Measurements from ENCODE around the gene VWA2.

VWA2 gene

GRCh38 chr10:114246679-114247305 is 7.7 kb downstream of the VWA2 start:
- DNase-seq: no peak

- DNase-seq: no peak
Observed at GRCh38 chr10:114250236-114250635, 11.2 kb downstream of the VWA2 start.

- no peak for DNase-seq
Observed at GRCh38 chr10:114250716-114251115, 11.7 kb downstream of the VWA2 start.

- DNase-seq: no peak
Observed at GRCh38 chr10:114252092-114252491, 13.0 kb downstream of the VWA2 start.

- DNase-seq: no peak
Observed at GRCh38 chr10:114252883-114253282, 13.8 kb downstream of the VWA2 start.

GRCh38 chr10:114255227-114255626 is 16.2 kb downstream of the VWA2 start:
- DNase-seq: no peak

- DNase-seq: no peak
Observed at GRCh38 chr10:114256008-114256765, 17.1 kb downstream of the VWA2 start.

GRCh38 chr10:114256822-114257221 is 17.8 kb downstream of the VWA2 start:
- DNase-seq: no peak

GRCh38 chr10:114257498-114257897 is 18.4 kb downstream of the VWA2 start:
- DNase-seq: no peak

GRCh38 chr10:114258274-114258840 is 19.3 kb downstream of the VWA2 start:
- DNase-seq: no peak

GRCh38 chr10:114259824-114260223 is 20.8 kb downstream of the VWA2 start:
- no peak for DNase-seq

GRCh38 chr10:114260366-114260765 is 21.3 kb downstream of the VWA2 start:
- DNase-seq: no peak

- no peak for DNase-seq
Observed at GRCh38 chr10:114261076-114261475, 22.0 kb downstream of the VWA2 start.

GRCh38 chr10:114262496-114262895 is 23.4 kb downstream of the VWA2 start:
- DNase-seq: no peak

- no peak for DNase-seq
Observed at GRCh38 chr10:114265392-114266053, 26.5 kb downstream of the VWA2 start.

- peak in 1 of 2 experiments; percentile 8 for DNase-seq
Observed at GRCh38 chr10:114266521-114266920, 27.5 kb downstream of the VWA2 start.

GRCh38 chr10:114271075-114271778 is 32.2 kb downstream of the VWA2 start:
- DNase-seq: no peak

- no peak for DNase-seq
Observed at GRCh38 chr10:114271779-114272167, 32.7 kb downstream of the VWA2 start.

GRCh38 chr10:114272696-114273095 is 33.6 kb downstream of the VWA2 start:
- no peak for DNase-seq

- DNase-seq: no peak
Observed at GRCh38 chr10:114273910-114274309, 34.9 kb downstream of the VWA2 start.

- DNase-seq: no peak
Observed at GRCh38 chr10:114274616-114275453, 35.8 kb downstream of the VWA2 start.

GRCh38 chr10:114276066-114276465 is 37.0 kb downstream of the VWA2 start:
- DNase-seq: no peak
